ENCODE data around the gene INO80. TPM values are rescaled to one million over a fixed set of nuclear protein-coding genes. Genes with fewer than 3 reads are reported as not detected.

The INO80 gene
- total RNA-seq, 3 donors from 2014 or later = 27.2 to 47.7 (median 42.3) TPM

DNA sequence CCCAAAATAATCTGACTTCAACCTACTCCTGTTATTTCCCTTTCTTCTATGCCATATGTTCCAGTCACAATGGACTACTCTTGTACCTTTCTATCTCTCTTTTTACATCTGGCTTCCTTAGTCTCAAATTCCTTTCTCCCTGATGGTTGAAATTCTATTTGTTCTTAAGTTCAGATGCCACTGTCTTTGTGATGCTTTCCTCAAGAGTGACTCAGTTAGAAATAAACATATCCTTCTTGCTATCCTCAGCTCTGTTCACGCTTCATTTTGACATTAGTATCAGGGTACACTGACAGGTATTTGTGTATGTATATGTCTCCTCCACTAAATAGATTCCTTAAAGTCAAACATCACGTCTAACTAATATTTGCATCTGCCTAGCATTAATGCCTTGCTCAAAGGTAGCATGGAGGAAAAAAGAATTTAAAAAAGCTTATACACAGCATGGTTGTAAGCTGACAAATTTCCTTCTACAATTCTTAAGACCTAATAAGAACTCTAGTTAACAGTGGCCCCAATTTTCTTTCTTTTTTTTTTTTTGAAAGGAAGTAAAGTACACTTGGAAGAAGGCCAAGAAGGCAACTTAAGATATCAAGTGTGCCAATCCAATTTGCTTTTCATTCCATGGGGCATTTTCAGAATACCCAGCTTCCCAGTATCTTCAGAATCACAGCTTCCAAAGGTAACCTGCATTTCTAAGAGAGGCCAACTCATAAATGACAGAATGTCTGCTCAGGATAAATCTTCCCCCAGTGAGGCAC is 104.8 kb downstream of the INO80 start:
- intact Hi-C loops (cut with DNase I; ENCODE audit: low total_unique reads) = no loop called here
- no peak for DNase-seq (ENCODE audit: low spot score in 2 of 2)
- H3K4me1 ChIP-seq = no peaks in the 10 kb centered on the region
- H3K27ac ChIP-seq = no peak overlapping the region
- TF ChIP-seq POLR2A (IDR thresholded peaks at IDR 0.05) = no peak
- no peak for TF ChIP-seq POLR2AphosphoS5 (IDR thresholded peaks at IDR 0.05)
- TF ChIP-seq, protein P1, sequence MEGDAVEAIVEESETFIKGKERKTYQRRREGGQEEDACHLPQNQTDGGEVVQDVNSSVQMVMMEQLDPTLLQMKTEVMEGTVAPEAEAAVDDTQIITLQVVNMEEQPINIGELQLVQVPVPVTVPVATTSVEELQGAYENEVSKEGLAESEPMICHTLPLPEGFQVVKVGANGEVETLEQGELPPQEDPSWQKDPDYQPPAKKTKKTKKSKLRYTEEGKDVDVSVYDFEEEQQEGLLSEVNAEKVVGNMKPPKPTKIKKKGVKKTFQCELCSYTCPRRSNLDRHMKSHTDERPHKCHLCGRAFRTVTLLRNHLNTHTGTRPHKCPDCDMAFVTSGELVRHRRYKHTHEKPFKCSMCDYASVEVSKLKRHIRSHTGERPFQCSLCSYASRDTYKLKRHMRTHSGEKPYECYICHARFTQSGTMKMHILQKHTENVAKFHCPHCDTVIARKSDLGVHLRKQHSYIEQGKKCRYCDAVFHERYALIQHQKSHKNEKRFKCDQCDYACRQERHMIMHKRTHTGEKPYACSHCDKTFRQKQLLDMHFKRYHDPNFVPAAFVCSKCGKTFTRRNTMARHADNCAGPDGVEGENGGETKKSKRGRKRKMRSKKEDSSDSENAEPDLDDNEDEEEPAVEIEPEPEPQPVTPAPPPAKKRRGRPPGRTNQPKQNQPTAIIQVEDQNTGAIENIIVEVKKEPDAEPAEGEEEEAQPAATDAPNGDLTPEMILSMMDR (IDR thresholded peaks at IDR 0.05) = no peak
- H3K4me3 ChIP-seq = no peak overlapping the region
- no peaks in the 10 kb centered on the region for H3K36me3 ChIP-seq
- no peaks in the 10 kb centered on the region for H3K9me3 ChIP-seq
- no peaks in the 10 kb centered on the region for H3K27me3 ChIP-seq

DNA sequence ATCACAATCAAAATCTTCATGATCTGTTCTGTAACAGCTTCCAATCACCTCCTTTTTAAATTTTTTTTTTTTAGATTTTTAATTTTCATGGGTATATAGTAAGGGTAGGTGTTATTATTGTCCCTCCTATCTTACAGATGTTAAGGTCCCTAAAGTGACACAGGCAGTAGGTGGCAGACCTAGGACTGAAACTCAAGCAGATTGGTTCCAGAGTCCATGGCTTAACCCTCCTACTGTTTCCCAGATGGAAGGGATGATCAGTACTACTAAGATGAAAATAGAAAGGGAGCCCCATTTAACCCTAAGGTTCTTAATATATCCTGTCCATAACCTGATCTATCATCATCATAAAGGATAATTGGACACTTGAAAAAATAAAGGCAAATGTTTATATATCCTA is 105.7 kb downstream of the INO80 start:
- Histone ChIP-seq H3K36me3 (no peaks in the 10 kb centered on the region), H3K4me1 (no peaks in the 10 kb centered on the region), H3K9me3 (no peaks in the 10 kb centered on the region), H3K27ac (no peak overlapping the region), H3K27me3 (no peaks in the 10 kb centered on the region), H3K4me3 (no peak overlapping the region)
- no peak for TF ChIP-seq POLR2A (IDR thresholded peaks at IDR 0.05)
- TF ChIP-seq, protein P1 (IDR thresholded peaks at IDR 0.05) = no peak
- no peak for TF ChIP-seq POLR2AphosphoS5 (IDR thresholded peaks at IDR 0.05)
- DNase-seq (ENCODE audit: low spot score in 2 of 2) = no peak
- intact Hi-C loops (cut with DNase I; ENCODE audit: low total_unique reads) = no loop called here

DNA sequence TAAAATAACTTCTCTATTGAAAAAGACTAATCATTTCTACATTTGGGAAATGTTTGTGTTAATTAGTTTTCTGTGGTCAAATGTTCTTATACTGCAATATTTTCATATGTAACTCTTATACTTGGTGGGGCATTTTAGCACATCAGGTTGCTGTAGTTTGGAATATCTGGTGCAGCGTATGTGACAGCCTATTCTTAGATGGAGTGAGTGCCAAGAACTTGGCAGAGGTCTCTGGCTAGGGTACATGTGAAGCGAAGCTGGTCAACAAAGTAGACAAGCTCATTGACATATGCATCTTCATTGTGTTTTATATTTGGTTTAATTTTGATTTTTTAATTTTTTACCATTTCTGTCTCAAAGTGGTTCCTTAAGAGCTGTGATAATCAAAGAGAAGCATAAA is 109.6 kb downstream of the INO80 start:
- Histone ChIP-seq H3K4me3 (no peak overlapping the region), H3K27me3 (no peaks in the 10 kb centered on the region), H3K4me1 (no peaks in the 10 kb centered on the region), H3K36me3 (no peaks in the 10 kb centered on the region), H3K9me3 (no peaks in the 10 kb centered on the region), H3K27ac (no peak overlapping the region)
- DNase-seq (ENCODE audit: low spot score in 2 of 2) = no peak
- TF ChIP-seq POLR2A (IDR thresholded peaks at IDR 0.05) (no peak), POLR2AphosphoS5 (IDR thresholded peaks at IDR 0.05) (no peak)
- TF ChIP-seq, protein P1 (IDR thresholded peaks at IDR 0.05) = no peak
- intact Hi-C loops (cut with DNase I; ENCODE audit: low total_unique reads) = no loop called here

DNA sequence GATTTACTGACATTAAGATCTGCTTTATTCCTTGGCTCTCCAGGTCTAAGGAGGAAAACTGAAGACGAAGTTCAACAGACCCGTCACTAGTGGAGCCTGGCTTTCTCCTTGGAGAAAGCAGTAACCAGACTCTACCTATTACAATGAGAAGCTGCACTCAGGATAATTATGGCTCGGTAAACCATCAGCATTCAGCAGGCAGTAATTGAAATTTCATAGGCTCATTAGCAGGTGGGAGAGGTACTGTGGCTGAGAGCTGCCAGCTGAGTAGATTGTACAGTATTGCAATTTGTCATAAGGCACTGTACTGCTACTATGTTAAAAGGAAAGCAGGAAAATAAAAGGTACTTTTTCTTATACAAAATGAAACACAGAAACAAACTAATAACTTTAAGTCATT is 111.6 kb downstream of the INO80 start:
- no peak for DNase-seq (ENCODE audit: low spot score in 2 of 2)
- intact Hi-C loops (cut with DNase I; ENCODE audit: low total_unique reads) = no loop called here
- H3K4me1 ChIP-seq = no peaks in the 10 kb centered on the region
- no peaks in the 10 kb centered on the region for H3K27me3 ChIP-seq
- H3K36me3 ChIP-seq = no peaks in the 10 kb centered on the region
- no peaks in the 10 kb centered on the region for H3K9me3 ChIP-seq
- no peak overlapping the region for H3K4me3 ChIP-seq
- TF ChIP-seq POLR2A (IDR thresholded peaks at IDR 0.05) (no peak), POLR2AphosphoS5 (IDR thresholded peaks at IDR 0.05) (no peak)
- TF ChIP-seq, protein P1 (IDR thresholded peaks at IDR 0.05) = no peak
- no peak overlapping the region for H3K27ac ChIP-seq

DNA sequence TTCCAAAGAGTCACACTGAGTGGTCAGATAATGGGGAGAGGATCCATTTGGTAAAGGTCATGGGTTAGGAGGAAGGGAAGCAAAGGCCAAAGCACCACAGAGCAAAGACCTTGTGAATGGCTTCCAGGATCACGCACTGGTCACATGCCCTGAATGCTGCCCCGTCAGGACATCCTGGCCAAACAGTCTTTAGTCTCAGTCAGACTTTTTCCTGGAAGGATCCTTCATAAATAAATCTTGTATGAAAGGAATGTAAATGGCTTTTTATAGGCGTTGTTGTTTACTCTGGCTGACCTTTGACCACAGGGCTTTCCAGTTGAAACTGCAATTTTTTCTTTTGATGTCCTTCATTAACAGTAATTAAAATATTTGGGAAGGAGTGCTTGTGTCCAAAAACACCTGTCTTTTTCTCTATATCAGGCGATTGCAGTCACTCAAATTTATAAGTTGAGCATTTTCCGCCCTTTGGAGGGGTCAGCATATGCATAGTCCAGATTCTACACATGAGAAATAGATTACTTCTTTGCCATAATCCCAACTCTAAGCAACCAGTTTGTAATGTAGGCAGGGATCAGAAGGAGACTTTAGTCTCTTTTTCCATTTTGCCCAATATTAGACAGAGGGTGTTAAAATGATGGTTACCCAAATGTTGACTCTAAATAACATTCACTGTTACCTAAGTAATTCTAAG is 114.4 kb downstream of the INO80 start:
- H3K4me1 ChIP-seq = no peaks in the 10 kb centered on the region
- H3K27me3 ChIP-seq = no peaks in the 10 kb centered on the region
- no peaks in the 10 kb centered on the region for H3K36me3 ChIP-seq
- H3K4me3 ChIP-seq = no peak overlapping the region
- H3K9me3 ChIP-seq = no peaks in the 10 kb centered on the region
- intact Hi-C loops (cut with DNase I; ENCODE audit: low total_unique reads) = no loop called here
- DNase-seq (ENCODE audit: low spot score in 2 of 2) = no peak
- no peak overlapping the region for H3K27ac ChIP-seq
- TF ChIP-seq POLR2AphosphoS5 (IDR thresholded peaks at IDR 0.05) (no peak), POLR2A (IDR thresholded peaks at IDR 0.05) (no peak)
- TF ChIP-seq, protein P1 (IDR thresholded peaks at IDR 0.05) = no peak

Measured in breast epithelium (tissue), 4 donors.